NCI-H748 (cell line): ENCODE data around the gene PRR23C.
"Not testable (repeated sequence)": the region's sequence is repeated elsewhere in the genome, so short reads cannot be mapped to it uniquely, and the experiment has no call there.

ENCODE experiments used
- DNase-seq: peaks from one replicate; lab custom pipeline; 2025; ENCODE audit not compliant: unreplicated experiment; lab: John Stamatoyannopoulos, UW

Gene PRR23C

DNA sequence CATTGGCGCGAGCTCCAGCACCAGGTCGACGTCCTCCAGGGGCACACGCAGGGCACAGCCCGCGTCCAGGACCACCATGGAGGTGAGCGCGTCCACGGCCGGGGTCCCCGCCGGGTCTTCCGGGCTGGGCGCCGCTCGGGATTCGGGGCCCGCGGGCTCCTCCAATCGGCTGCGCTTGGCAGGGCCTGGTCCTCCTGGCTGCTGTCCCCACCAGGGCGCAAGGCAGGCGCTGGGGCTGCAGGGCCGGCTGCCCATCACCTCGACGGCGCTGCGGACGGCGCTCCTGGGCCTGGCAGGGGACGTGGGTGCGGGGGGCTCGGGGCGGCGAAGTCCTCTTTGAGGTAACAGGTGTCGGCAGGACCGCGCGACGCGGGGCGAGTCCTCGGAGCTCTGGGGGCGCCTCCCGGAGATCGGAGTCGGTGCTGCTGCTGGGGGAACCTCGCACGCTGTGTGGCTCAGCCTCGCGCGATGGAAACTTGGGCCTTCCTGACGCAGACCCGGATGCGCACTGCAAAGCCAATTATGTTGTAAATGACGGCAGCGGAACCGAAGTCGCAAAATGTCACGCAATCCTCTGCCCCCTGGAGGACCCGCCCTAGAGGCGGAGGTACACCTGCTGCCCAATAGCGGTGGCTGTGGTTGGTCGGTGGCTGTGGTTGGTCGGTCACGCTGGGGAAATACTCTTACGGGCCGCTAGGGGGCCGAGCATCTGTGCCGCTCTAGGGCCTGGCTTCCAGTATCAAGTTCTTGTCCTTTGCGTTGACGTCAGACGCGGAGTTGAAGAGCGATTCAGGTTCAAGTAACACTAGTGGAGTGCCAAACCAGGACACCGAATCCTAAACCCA lies at the start of gene PRR23C:
TSS of gene PRR23C (minus strand) at position 527 of the 845 bp plus-strand sequence. CDS start at position 255, 272 bp downstream.
- DNase-seq, result no peak

DNA sequence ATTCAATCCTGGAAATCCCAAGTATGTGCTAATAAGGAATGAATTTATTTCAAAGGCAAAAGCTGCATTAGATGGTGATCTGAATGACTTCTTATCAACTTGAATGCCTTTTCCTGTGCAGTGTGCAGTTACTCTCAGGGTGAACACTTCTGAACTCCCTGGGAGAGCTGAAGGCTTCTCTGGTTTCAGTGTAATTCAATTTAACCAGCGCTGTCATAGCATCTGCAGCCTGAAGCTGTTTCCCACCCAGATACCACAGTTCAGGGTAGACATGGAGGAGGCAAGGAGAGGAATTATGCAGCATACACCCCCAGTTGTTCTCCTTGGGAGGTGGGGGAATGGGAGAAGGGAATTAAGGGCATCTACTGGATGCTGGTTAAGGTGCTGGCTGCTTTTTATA lies 49.1 kb upstream of the PRR23C start:
- DNase-seq, result no peak

DNA sequence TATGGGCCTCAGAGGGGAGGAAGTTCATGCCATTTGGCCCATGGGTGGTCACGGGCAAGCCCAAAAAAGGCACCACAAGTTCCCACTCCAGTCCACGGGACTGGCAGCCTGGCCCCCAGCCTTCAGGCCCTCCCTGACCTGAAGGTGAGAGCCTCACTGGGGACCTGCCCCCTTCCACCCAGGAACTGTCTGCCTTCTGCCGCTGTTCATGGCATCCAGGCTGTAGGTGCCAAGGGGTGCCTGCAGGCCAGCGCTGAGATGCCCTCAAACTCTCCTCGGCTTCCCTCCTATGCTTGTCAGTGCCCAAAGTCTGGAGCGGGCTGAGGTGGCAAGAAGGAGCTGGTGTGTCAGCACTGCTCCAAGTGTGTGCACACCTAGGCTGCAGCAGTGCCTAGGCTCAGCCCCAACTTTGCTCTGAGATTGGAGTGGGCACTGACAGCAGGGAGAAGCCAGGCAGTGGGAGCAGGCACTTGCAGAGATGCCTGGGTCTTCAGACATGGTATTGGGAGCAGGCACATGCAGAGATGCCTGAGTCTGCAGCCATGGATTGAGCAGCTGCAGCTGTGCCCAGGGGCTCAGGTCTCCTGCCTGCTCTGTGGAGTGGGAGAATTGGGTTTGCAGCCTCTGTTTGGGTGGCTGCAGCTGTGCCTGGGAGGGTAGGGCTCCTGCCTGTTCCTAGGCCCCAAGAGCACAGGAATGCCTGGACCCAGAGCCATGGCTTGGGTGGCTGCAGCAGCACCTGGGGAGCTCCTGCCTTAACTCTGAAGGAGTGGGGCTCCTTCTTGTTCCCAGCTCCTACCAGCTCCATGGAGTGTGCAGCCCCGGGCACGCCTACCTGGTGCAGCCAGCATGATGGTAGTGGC lies 44.0 kb upstream of the PRR23C start:
- DNase-seq, result no peak

DNA sequence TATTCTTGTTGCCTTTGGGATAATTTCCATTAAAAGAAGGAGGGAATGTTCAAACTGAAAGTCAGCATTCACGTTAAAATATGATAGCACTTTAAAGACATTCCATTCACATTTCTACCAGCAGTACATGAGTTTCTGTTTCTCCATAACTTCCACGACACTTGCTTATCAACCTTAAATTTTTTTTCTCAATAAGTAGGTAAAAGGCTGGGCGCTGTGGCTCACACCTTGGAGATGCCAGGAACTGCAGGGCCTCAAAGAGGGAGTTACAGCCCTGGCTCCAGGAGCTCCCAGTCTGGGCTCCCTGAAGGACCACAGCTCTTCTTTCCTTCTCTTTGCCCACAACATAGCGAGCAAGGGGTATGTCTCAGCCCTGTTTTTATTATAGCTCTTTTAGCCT lies 42.9 kb upstream of the PRR23C start:
- DNase-seq, result no peak

DNA sequence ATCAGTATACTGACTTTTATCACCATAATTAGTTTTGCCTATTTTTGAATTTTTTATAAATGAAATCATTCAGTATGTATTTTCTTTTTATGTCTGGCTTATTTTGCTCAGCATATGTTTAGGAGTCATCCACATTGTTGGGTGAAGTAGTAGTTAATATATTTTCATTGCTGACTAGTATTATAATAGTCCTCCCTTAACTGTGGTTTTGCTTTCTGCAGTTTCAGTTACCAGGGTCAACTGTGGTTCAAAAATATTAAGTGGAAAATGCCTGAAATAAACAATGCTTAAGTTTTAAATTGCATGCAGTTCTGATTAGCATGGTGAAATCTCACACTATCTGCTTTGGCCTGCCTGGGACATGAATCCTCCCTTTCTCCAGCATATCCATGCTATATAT lies 39.5 kb upstream of the PRR23C start:
- no peak for DNase-seq

DNA sequence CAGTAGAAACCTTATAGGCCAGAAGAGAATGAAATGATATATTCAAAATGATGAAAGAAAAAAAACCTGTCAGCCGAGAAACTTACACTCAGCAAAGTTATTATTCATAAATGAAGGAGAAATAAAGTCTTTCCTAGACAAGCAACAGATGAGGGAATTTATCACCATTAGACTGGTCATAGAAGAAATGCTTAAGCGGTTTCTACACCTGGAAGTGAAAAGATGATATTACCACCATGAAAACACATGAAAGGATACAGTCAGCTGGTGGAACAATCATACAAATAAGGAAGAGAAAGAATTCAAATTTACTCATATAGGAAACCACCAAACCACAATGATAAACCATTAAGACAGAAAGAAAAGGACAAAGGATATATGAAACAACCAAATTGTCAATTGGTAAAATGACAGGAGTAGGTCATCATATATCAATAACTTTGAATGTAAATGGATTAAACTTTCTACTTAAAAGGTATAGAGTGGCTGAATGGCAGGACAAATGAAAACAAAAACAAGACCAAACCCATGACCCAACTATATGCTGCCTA lies 29.9 kb upstream of the PRR23C start:
- no peak for DNase-seq

DNA sequence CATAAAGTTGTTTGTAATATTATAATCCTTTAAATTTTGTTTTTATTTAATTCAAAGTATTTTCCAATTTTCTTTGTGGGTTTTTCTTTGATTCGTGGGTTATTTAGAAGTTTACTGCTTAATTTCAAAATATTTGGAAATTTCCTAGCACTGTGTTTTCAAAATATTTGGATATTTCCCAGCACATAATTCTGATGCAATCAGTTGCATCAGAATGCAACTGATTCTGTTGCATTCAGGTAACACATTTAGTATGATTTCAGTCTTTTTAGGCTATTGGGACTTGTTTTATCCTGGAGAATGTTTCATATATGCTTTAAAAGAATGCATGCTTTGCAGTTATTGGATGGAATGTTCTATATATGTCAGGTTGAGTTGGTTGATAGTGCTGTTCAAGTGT lies 18.2 kb upstream of the PRR23C start:
- DNase-seq, result no peak

DNA sequence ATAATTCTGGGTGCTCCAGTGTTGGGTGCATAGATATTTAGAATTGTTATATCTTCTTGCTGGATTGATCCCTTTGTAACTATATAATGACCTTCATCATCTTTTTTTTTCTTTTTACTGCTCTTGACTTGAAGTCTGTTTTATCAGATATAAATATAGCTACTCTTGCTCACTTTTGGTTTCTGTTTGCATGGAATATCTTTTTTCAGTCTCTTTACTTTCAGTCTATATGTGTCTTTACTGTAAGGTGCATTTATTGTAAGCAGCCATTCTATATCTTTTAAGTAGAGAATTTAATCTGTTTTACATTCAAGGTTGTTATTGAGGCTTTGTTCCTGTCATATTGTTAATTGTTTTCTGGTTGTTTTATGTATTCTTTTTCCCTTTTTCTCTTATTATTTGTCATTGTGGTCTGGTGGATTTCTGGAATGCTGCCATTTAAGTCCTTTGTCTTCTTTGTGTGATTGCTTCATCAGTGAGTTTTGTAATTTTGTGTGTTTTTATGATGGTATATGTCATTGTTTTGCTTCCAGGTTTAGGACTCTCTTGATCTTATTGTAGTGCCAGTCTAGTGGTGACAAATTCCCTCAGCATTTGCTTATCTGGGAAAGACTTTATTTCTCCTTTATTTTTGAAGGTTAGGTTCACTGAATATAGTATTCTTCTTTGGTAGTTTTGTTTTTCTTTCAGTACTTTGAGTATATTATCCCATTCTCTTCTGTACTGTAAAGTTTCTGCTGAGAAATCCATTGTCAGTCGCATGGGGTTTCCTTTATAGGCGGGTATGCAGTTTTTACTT lies 8.3 kb upstream of the PRR23C start:
- no peak for DNase-seq

DNA sequence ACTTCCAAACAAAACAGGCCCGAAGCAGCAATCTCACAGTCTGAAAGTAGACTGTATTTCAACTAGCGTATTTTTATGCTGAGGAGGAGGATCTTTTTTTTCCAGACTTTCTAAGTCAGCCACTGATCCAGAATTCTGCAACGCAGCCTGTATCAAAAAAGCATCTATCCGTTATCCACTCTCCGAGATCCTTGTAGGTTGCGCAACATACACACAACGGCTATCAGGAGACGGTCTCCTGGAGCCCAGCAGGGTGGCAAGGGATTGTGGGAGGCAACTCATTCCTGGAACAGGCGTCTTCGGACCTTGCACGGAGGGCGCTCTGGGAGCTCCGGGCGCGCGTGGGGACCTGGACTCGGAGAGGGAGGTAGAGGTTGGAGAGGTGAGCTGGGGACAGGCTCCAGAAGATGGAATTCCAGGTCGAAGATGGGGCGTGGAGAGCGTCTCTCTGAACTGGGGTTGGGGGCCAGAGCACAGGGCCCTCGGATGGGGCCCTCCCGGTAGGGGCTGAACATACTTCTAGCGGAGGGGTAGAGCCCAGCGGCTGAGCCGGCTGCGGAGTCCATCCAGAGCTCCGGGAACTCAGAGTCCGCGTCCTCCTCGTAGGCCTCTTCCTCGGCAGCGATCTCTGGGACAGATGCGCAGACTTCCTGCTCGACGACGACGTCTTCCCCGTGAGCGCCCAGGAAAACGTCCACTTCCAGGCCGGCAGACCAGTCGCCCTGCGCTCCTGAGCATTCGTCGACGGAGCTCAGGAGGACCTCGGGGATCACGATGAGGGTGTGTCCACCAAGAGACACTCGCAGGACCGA lies 932 bp downstream of the PRR23C start:
- no peak for DNase-seq

DNA sequence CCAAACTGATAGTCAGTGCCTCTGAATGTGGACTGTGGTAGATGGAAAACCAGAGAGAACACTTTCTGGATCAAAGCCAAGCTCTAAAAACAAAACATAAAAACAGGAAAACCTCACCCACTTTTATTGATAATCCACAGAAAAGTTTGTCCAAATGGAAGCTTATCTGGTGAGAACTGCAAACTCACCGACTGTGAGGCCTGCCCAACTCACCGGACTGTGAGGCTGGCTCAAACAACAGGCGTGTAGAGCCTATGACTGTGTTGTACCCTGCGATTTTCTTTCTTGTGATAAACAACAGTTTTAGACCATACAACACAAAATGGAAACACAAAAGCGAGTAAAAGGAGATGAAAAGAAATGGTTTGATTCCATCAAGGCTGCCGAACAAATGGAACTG lies 7.2 kb downstream of the PRR23C start:
- DNase-seq, result no peak

DNA sequence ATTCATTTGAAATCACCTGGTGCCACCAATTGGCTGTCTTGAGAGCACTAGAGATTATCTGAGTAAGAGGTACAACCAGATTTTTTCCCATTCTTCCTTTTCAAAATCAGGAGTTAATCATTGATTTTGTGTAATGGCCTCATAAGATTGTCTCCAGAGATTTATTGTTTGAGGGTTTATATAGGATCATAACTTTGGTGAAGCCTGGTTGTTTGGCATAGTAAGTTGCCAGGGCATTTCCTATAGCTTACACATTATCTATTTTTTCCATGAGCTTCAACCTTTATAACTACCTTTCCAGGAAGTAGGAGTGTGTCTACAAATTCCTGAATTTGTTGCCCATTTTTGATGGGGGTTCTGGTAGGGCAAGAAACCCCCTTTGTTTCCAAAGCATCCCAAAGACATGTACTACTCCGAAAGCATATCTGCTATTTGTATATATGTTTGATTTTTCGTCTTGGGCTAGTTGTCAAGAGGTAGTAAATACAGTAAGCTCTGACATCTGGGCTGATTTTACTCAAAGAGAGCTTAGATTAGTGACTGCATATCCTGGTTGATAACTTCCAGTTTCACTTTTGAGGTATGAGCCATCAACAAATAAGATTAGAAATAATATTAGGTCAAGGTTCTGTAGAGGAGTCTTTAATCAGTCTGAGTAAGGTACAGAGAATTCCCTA lies 12.2 kb downstream of the PRR23C start:
- DNase-seq, result no peak

DNA sequence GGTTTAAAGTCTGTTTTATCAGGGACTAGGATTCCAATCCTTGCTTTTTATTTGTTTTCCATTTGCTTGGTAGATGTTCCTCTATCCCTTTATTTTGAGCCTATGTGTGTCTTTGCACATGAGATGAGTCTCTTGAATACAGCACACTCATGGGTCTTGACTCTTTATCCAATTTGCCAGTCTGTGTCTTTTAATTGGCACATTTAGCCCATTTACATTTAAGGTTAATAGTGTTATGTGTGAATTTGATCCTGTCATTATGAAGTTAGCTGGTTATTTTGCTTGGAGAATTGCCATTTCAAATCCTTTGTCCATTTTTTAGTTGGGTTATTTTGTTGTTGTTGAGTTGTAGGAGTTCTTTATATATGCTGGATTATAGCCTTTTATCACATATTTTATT lies 14.1 kb downstream of the PRR23C start:
- DNase-seq, result not testable (repeated sequence)

DNA sequence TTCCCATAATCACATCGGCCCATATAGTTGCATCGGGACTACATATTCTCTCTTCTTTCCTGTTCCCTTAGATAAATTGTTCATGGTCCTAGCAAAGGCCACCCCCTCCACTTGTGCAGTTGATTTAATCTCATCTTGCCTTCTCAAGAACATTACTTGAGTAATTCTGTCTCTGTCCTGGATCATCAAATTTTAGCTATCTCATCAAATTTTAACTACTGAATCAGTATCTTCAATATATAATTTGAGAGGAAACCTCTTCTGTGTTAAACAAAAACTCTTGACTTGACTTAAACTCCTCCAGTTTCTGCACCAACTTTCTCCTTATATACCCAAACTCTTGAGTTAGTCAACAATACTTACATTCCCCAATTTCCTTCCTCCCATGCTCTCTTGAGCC lies 19.7 kb downstream of the PRR23C start:
- no peak for DNase-seq

DNA sequence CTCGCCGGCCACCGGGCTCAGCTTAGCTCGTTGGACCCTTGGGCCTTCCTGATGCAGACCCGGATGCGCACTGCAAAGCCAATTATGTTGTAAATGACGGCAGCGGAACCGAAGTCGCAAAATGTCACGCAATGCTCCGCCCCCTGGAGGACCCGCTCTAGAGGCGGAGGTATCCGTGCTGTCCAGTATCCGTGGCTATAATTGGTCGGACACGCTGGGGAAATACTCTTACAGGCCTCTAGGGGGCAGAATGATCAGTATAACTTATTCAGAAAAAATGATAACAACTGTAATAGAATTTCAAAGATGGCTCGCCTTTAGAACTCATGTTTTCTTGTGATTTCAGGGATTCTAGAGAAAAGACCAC lies 23.8 kb downstream of the PRR23C start, which contains the start of gene PRR23B:
TSS of gene PRR23B (minus strand) at position 59 of the 367 bp plus-strand sequence. CDS start 265 bp downstream, outside the sequence.
- no peak for DNase-seq

DNA sequence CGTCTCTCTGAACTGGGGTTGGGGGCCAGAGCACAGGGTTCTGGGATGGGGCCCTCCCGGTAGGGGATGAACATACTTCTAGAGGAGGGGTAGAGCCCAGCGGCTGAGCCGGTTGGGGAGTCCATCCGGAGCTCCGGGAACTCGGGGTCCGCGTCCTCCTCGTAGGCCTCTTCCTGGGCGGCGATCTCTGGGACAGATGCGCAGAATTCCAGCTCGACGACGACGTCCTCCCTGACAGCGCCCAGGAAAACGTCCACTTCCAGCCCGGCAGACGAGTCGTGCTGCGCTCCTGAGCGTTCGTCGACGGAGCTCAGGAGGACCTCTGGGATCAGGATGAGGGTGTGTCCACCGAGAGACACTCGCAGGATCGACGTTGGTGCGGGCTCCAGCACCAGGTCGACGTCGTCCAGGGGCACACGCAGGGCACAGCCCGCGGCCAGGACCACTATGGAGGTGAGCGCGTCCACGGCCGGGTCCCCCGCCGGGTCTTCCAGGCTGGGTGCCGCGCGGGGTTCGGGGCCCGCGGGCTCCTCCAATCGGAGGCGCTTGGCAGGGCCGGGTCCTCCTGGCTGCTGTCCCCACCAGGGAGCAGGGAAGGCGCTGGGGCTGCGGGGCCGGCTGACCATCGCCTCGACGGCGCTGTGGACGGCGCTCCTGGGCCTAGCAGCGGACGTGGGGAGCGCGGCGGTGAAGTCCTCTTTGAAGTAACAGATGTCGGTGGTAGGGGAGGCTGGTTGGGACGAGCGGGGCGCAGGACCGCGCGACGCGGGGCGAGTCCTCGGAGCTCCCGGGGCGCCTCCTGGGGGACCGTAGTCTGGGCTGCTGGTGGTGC lies 24.4 kb downstream of the PRR23C start:
- no peak for DNase-seq

DNA sequence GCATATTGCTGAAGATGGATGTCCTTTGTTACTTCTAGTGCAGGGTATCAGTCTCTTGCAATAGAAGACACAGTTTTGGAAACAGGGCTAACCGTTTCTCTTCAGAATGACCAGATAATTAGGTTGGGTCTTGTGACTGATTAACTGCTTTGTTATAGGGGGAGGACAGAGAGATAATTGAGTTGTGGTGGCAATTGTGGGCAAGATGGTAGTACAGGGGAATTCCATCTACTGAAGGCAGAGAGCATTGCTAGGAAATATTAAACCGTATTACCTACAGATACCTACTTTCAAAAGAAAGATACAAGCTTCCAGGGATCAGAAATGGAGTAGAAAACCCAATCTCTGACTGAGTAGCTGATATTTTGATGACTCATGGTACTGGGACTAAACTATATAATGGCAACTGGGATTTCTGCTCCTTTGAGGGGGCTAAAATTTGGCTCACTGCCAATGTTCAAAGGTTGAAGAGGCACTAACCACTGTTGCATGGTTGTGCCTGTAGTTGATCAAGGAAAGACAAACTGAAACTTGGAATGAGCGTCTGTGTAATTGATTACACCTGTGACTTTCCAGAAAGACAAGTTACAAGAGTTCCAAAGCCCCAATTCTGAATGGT lies 28.2 kb downstream of the PRR23C start:
- DNase-seq, result peak; percentile 16

DNA sequence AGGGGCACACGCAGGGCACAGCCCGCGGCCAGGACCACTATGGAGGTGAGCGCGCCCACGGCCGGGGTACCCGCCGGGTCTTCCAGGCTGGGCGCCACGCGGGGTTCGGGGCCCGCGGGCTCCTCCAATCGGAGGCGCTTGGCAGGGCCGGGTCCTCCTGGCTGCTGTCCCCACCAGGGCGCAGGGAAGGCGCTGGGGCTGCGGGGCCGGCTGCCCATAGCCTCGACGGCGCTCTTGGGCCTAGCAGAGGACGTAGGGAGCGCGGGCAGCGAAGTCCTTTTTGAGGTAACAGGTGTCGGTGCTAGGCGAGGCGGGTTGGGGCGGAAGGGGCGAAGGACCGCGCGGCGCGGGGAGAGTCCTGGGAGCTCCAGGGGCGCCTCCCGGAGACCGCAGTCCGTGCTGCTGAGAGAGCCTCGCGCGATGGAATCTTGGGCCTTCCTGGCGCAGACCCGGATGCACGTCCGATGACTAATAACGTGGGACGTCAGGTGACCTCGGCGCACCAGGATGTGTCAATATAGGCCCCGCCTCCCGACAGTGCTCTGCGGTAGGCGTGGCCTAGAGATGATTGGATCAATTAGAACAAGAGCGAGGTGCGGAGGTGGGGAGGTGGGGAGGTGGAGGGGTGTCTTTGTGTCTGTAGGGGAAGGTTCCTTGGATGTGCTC lies 38.5 kb downstream of the PRR23C start, which contains the start of gene PRR23A:
TSS of gene PRR23A (minus strand) at position 218 of the 666 bp plus-strand sequence. CDS start at position 218, 0 bp downstream.
- DNase-seq, result no peak
